Measurements from ENCODE around the gene HAP1.
"Not testable (repeated sequence)": the region's sequence is repeated elsewhere in the genome, so short reads cannot be mapped to it uniquely, and the experiment has no call there.

The HAP1 gene

GRCh38 chr17:41675157-41676057 is 59.0 kb downstream of the HAP1 start:
- DNase-seq (ENCODE audit: low read depth in 1 of 2, low spot score in 1 of 2), result not testable (repeated sequence)

Data from activated CD4-positive, alpha-beta T cell treated with anti-CD3 and anti-CD28 coated beads, Interleukin-2, amount 50 U/mL, for 24 hours (primary cell).